Measurements from ENCODE around the gene ATP1A1. TPM values are rescaled to one million over a fixed set of nuclear protein-coding genes. Genes with fewer than 3 reads are reported as not detected.

The ATP1A1 gene
- polyA plus RNA-seq, 1 donor from 2014 or later: 29.9 TPM

DNA sequence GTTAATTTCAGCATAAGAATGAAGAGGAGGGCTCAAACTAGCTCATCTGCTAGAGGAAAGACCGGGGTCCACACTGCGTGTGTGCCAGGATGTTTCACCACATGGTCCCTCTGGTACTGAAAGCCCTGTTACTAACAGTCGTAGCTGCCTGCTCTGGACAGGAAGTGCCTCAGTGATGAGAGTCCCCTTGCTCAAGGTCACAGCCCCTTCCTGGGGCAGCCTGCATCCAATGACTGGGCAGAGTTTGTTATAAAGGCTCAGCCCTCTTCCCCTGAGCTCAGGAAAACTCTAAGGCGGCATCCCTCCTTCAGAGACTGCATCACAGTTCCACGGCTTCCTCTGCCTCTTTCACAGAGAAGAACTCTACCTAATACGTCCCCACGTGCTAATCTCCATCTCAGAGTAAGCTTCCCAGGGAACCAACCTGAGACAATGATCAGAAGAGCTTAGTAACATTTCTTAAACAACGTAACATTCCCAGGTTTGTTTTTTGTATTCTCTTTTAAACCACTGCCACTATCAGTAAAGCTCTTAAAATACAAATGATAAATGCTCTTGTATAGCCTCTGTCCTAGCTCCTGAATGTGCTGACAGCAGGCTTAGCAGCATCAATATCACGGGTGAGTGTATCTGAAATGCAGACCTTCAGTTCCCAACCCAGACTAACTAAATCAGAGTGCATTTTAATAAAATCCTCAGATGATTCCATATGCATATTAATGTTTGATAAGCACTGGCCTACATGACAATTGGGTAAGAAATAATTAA, 38.0 kb upstream of the ATP1A1 start:
- H3K27ac Mint-ChIP-seq: no peak overlapping the region
- peaks cover 6% of the 10 kb centered on the region for H3K27me3 Mint-ChIP-seq
- H3K36me3 Mint-ChIP-seq: no peaks in the 10 kb centered on the region
- peaks cover 3 to 13% (median 5%) of the 10 kb centered on the region in 3 donors for H3K4me1 Mint-ChIP-seq
- H3K9me3 Mint-ChIP-seq: no peaks in the 10 kb centered on the region
- H3K4me3 Mint-ChIP-seq: no peak overlapping the region

DNA sequence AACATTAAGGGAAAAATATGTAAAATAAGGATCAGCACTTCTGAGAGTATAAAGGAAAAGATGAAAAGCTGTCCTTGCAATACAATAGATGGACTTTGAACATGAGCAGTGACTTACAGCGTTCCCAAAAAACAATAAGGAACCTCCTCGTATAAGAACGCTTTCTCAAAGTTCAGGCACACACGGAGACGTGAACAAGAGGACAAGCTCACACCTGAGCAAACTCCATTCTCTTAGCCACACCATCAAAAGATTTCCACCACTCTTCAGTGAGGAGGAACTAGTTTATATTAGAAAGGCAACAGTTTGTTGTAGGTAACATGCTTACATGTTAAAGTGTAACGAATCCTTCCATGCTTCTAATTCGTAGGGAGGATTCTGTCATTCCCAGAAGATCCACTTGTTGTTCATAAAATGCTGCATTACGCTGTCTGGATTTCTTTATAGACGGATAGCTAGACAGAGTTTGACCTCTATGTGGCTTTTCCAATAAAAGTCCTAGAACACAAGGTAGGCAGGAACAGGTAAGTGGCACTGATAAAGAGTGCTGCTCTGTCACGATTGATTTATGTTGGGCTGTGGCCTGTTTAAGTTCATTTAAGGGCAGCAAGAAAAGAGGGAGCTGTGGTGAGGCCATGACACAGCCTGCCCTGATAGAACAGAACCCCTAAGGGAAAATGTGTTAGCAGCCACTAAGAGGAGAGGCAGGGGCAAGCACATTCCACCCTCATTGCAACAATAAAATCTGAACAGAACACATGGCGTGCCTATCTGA, 37.0 kb upstream of the ATP1A1 start:
- Mint-ChIP-seq H3K4me1 (peaks cover 0 to 7% (median 1%) of the 10 kb centered on the region in 3 donors), H3K27me3 (peaks cover 8% of the 10 kb centered on the region), H3K9me3 (no peaks in the 10 kb centered on the region), H3K4me3 (no peak overlapping the region), H3K27ac (no peak overlapping the region), H3K36me3 (no peaks in the 10 kb centered on the region)

- Mint-ChIP-seq H3K36me3 (no peaks in the 10 kb centered on the region), H3K27me3 (peaks cover 8% of the 10 kb centered on the region), H3K4me1 (peaks cover 0 to 7% (median 1%) of the 10 kb centered on the region in 3 donors), H3K4me3 (no peak overlapping the region), H3K9me3 (no peaks in the 10 kb centered on the region), H3K27ac (no peak overlapping the region)
Observed at GRCh38 chr1:116337398-116337797, 35.6 kb upstream of the ATP1A1 start.

DNA sequence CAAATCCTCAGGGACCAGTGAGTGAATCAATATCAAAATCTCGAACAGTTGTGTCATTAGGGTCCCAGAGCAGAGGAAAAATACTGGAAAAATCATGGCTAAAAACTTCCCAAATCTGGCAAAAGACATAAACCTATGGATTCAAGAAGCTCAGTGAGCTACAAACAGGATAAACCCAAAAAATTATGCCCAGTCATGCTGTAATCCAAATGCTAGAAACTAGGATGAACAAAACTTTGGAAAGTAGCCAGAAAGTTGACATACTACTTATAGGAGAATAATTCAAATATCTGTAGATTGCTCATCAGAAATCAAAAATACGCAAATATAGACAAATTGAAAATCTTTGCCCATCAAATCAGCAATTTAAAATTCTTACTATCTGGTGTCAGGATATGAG, 34.6 kb upstream of the ATP1A1 start:
- Mint-ChIP-seq H3K4me1 (peaks cover 0 to 2% (median 1%) of the 10 kb centered on the region in 3 donors), H3K9me3 (no peaks in the 10 kb centered on the region), H3K27ac (no peak overlapping the region), H3K4me3 (no peak overlapping the region), H3K27me3 (peaks cover 8% of the 10 kb centered on the region), H3K36me3 (no peaks in the 10 kb centered on the region)

DNA sequence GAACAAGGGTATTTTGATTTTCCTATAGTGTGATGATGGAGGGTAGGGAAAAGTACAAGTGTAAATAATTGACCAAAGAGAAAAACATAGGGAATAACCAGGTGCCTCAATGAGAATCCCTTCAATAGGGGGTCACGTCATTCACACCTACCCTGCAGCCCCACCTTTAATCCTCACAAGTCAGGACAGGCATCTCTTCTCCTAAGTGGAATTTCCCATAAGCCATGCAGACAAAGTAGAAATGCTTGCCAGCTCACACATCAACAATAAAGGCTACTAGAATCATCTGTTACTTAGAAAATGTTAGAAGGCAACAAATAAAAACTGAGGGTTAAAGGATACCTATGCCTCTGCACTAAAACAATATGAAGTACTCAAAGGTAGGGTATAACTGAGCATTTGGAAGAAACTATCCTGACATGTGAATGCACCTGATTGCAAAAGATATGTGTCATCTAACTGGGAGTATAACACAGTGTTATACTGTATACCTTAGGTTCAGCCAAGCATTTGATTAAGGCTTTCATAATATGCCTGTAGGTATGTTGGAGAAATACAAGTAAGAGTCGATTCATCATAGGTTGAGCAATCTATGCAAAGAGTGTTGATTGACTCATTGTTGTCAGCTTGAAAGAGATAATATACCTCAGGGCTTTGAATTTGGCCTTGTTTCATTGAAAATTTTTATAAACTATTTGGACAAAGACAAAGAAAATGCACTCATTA, 32.4 kb upstream of the ATP1A1 start:
- Mint-ChIP-seq H3K4me3 (no peak overlapping the region), H3K27me3 (peaks cover 10% of the 10 kb centered on the region), H3K4me1 (peaks cover 0 to 1% (median 0%) of the 10 kb centered on the region in 3 donors), H3K36me3 (no peaks in the 10 kb centered on the region), H3K9me3 (no peaks in the 10 kb centered on the region), H3K27ac (no peak overlapping the region)

GRCh38 chr1:116343019-116343418, 30.0 kb upstream of the ATP1A1 start:
- Mint-ChIP-seq H3K4me1 (no peaks in the 10 kb centered on the region), H3K27ac (no peak overlapping the region), H3K4me3 (no peak overlapping the region)

DNA sequence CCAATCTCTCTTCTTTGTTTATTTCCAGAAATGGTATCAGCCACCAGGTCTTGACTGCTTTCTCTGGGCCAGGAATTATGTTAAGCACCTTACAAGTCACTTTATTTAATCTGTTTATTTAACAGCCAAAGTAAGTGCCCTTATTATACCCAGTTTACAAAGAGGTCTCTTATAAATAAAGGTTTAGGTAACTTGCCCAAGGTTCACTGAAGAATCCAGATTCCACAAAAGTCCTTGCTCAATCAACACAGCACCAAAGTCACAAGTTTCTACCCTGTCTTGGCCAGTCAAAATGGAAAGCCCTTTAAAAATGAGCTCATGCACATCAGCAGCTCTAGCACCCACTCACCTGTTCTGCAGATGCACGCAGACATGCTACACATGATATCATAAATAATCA, 28.0 kb upstream of the ATP1A1 start:
- H3K4me1 Mint-ChIP-seq: no peaks in the 10 kb centered on the region
- peaks cover 2% of the 10 kb centered on the region for H3K36me3 Mint-ChIP-seq
- H3K4me3 Mint-ChIP-seq: no peak overlapping the region

More at GRCh38 chr1:116343019-116343418, 30.0 kb upstream of the ATP1A1 start:
- H3K36me3 Mint-ChIP-seq: peaks cover 2% of the 10 kb centered on the region
- peaks cover 5% of the 10 kb centered on the region for H3K27me3 Mint-ChIP-seq
- H3K9me3 Mint-ChIP-seq: peaks cover 0 to 2% (median 0%) of the 10 kb centered on the region in 3 donors

GRCh38 chr1:116345843-116346242, 27.2 kb upstream of the ATP1A1 start:
- H3K9me3 Mint-ChIP-seq: peaks cover 0 to 5% (median 0%) of the 10 kb centered on the region in 3 donors
- no peak overlapping the region for H3K27ac Mint-ChIP-seq
- H3K4me1 Mint-ChIP-seq: no peaks in the 10 kb centered on the region
- H3K27me3 Mint-ChIP-seq: peaks cover 8% of the 10 kb centered on the region
- no peak overlapping the region for H3K4me3 Mint-ChIP-seq
- peaks cover 2% of the 10 kb centered on the region for H3K36me3 Mint-ChIP-seq

More for the DNA sequence above, 28.0 kb upstream of the ATP1A1 start:
- H3K9me3 Mint-ChIP-seq: peaks cover 0 to 5% (median 0%) of the 10 kb centered on the region in 3 donors
- no peak overlapping the region for H3K27ac Mint-ChIP-seq
- H3K27me3 Mint-ChIP-seq: peaks cover 7% of the 10 kb centered on the region

- H3K9me3 Mint-ChIP-seq: peaks cover 0 to 5% (median 0%) of the 10 kb centered on the region in 3 donors
- H3K27ac Mint-ChIP-seq: peak overlapping the region in 2 of 3 donors; percentile 18 to 44
- peaks cover 2% of the 10 kb centered on the region for H3K36me3 Mint-ChIP-seq
- H3K4me3 Mint-ChIP-seq: no peak overlapping the region
- H3K4me1 Mint-ChIP-seq: peaks cover 0 to 5% (median 0%) of the 10 kb centered on the region in 3 donors
- peaks cover 8% of the 10 kb centered on the region for H3K27me3 Mint-ChIP-seq
Observed at GRCh38 chr1:116346943-116347673, 25.9 kb upstream of the ATP1A1 start.

- H3K9me3 Mint-ChIP-seq: peaks cover 0 to 5% (median 0%) of the 10 kb centered on the region in 3 donors
- H3K27me3 Mint-ChIP-seq: peaks cover 8% of the 10 kb centered on the region
- no peak overlapping the region for H3K27ac Mint-ChIP-seq
- peaks cover 2% of the 10 kb centered on the region for H3K36me3 Mint-ChIP-seq
- peaks cover 0 to 7% (median 0%) of the 10 kb centered on the region in 3 donors for H3K4me1 Mint-ChIP-seq
- no peak overlapping the region for H3K4me3 Mint-ChIP-seq
Observed at GRCh38 chr1:116347696-116348095, 25.3 kb upstream of the ATP1A1 start.

DNA sequence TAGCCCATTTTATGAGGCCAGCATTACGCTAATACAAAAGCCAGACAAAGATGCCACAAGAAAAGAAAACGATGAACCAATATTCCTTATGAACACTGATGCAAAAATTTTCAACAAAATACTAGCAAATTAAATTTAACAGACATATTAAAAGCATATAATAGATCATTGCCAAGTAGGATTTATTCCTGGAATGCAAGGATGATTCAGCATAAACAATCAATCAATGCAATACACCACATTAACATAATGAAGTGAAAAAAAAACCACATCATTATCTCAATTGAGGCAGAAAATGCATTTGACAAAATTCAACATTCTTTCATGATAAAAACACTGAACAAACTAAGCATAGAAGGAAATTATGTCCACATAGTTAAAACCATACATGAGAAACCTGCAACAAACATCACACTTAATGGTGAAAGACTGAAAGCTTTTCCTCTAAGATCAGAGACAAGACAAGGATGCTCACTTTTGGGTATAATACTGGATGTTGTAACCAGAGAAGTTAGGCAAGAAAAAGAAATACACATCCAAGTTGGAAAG, 22.9 kb upstream of the ATP1A1 start:
- H3K27ac Mint-ChIP-seq: no peak overlapping the region
- peaks cover 0 to 7% (median 0%) of the 10 kb centered on the region in 3 donors for H3K4me1 Mint-ChIP-seq
- H3K9me3 Mint-ChIP-seq: peaks cover 0 to 5% (median 0%) of the 10 kb centered on the region in 3 donors
- peaks cover 7% of the 10 kb centered on the region for H3K27me3 Mint-ChIP-seq
- H3K36me3 Mint-ChIP-seq: peaks cover 2% of the 10 kb centered on the region
- H3K4me3 Mint-ChIP-seq: no peak overlapping the region

GRCh38 chr1:116351914-116352313, 21.1 kb upstream of the ATP1A1 start:
- Mint-ChIP-seq H3K4me1 (peaks cover 3 to 14% (median 5%) of the 10 kb centered on the region in 3 donors), H3K36me3 (peaks cover 2% of the 10 kb centered on the region), H3K27me3 (peaks cover 9% of the 10 kb centered on the region), H3K27ac (no peak overlapping the region), H3K4me3 (no peak overlapping the region), H3K9me3 (peaks cover 0 to 5% (median 0%) of the 10 kb centered on the region in 3 donors)

- peaks cover 5 to 19% (median 7%) of the 10 kb centered on the region in 3 donors for H3K4me1 Mint-ChIP-seq
- no peaks in the 10 kb centered on the region for H3K36me3 Mint-ChIP-seq
Observed at GRCh38 chr1:116352349-116352813, 20.7 kb upstream of the ATP1A1 start.

DNA sequence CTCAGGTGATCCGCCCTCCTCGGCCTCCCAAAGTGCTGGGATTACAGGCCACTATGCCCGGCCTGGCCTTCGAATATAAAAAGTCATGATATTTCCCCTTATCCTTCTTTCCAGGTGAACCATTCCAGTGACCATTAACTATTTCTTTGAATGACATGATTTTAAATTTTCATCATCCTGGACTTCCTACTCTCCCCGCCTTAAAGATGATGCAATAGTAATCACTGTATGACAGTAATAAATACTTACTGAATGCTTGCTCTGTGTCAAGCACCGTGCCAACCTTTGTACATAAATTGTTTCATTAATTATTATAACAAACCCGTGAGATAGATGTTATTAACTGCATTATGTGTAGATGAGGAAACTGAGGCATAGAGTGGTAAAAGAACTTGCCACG, 19.9 kb upstream of the ATP1A1 start:
- peaks cover 0 to 3% (median 0%) of the 10 kb centered on the region in 3 donors for H3K9me3 Mint-ChIP-seq
- no peak overlapping the region for H3K27ac Mint-ChIP-seq
- H3K27me3 Mint-ChIP-seq: peaks cover 13% of the 10 kb centered on the region
- peaks cover 5 to 20% (median 7%) of the 10 kb centered on the region in 3 donors for H3K4me1 Mint-ChIP-seq
- H3K4me3 Mint-ChIP-seq: no peak overlapping the region
- no peaks in the 10 kb centered on the region for H3K36me3 Mint-ChIP-seq

More at GRCh38 chr1:116352349-116352813, 20.7 kb upstream of the ATP1A1 start:
- H3K27me3 Mint-ChIP-seq: peaks cover 11% of the 10 kb centered on the region
- H3K4me3 Mint-ChIP-seq: no peak overlapping the region
- peaks cover 0 to 3% (median 0%) of the 10 kb centered on the region in 3 donors for H3K9me3 Mint-ChIP-seq
- H3K27ac Mint-ChIP-seq: no peak overlapping the region

Data from IgD-negative memory B cell (primary cell).